Measurements from ENCODE around the gene ERC1.
"Not testable (repeated sequence)": the region's sequence is repeated elsewhere in the genome, so short reads cannot be mapped to it uniquely, and the experiment has no call there.

The ERC1 gene

DNA sequence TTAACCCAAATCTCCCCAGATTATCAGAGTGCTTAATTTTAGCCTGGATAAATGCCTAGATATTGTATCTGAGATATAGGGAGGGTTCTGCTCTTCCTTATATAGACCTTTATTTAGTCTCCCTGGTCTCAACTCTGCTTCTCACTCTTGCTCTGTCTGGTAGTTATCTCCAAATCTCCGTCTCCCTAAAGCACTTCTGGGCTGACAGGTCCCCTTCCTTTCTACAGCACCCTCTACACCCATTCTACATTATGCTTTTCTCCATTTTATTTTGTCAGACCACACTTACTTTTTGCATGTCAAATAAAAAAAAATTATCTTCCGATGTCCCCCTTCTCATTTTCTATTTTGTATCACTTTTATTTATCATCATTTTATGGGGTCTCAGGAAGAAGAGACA is 2.0 kb upstream of the ERC1 start:
- DNase-seq: no peak

DNA sequence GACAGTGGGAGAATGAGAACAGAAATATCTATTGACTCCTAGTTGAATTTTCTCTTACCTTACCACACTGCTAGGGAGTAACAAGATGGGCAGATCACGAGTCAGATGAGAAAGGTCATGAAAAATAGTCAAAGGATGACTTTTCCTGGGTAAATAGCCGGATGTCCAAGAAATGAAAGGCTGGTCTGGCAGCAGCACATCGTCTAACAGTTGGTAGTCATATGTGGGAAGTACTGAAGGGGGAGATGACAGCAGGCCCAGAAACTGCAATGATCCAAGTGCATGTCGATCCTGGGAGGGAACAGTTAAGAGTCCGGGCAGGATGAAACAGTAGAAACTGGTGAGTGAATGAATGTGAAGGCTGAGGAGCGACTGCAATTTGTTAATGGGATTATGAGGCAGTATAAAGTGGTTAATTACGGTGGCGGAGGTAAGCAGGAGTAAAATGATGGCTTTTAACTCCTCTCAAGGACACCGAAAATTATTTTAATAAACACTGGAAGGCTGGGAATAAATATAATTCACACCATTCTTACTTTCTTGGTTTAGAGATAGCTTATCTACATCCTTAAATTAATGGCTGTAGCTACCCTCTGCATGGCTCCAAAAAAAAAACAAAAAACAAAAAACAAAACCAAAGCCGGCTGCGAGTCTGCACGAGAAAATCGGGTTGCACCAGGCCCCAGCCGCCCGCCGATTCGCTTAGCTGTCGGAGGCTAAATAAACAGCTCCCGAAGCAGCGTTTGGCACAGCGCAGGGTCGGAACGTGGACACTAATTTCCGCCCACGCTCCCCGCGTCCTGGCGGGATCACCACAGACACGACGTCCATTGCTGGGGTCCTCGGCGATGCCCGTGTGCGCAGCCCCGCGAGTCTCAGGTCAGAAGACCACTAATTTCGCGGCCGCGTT is 1.0 kb upstream of the ERC1 start:
- DNase-seq: peak; percentile 39 to 75

DNA sequence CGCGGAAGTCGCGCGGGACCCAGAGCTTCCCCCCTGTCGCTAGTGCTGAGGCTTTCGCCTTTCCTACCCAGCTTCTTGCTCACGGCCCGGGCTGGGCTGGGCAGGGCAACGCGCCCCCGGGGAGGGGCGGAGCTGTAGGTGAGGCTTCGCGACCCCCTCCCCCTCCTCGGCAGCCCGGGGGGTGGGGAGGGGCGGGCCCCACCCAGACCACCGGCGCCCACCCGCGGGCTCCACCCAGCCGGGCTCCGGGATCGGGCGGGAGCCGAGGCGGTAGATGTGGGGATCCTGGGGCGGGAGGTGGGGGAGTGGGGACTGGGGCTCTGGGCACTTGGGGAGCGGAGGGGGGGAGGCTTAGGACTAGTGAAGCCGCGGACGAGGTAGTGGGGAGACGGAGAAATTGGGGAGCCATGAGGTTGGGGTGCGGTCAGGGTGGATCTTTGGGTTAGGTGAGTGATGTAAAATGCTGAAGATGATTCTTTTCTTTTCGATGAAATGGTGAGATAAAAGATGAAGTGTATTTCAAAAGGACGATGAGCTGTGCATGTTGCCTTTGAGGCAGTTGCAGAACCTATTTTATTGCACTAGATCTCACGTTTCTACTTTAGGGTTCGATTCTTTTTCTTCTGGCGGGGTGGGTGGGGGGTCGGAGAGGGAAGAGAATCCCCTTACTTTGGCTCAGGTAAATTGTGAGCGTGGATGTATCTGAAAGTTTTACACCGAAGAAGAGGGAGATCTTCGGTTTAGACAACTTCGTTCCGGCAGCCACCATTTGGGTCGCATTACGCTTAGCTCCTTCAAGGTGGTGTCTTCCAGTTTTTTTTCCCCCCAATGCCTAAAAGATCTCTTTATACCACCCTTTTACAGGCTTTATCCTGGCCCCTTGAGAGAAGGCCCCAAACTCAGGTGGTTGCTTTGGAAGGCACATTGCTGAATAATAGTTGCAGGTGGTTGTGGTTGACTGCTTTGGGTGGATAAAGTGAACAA is 619 bp downstream of the ERC1 start:
- DNase-seq: no peak

DNA sequence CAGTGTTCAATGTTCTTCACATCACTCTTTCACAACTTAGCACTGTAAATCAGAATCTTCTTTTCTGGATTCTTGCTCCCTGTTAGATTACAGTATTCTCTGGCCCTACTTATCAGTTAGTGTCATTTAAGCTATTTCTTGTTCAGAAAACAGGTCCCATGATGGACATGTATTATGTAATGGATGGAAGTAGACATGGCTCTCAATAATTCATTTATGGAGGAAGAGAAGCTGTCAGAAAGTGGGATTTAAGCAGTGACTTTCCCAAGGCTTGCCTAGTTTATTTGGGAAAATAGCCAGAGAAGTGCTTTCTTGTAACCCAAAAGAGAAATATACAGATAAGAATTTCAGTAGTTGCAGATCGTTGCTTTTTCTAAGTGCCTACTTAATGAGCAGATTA is 1.6 kb downstream of the ERC1 start:
- no peak for DNase-seq

DNA sequence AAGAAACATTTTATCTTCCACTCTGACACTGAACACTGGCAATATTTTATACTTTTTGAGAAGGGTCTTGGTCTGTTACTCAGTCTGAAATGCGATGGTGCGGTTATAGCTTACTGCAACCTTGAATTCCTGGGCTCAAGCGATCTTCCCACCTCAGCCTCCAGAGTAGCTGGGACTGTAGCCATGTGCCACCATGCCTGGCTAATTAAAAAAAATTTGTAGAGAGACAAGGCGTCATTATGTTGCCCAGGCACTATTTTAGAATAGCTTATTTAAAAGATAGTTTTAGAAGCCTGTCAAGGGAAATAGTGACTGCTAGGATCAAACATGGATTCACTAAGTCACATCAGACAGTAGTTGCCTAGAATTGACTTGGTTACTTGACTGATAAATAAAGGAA is 5.9 kb downstream of the ERC1 start:
- no peak for DNase-seq

DNA sequence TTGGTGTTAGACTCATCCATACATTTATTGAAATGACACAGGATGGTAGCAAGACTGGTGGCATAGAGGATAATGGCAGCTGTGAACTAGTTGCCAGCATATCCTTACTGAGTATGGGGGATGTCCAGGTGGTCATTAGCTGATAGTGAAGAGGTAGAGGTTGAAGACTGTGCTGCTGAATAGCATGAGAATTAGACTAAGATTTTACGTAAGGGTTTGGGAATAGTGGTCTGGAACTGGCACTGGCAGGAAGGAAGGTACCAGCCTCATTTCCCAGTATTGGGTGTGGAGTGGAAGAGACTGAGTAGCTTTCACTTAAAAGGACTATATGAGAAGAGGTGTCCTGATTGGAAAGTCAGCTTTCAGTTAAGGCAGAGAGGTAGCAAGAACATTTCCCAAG is 6.5 kb downstream of the ERC1 start:
- DNase-seq: no peak

DNA sequence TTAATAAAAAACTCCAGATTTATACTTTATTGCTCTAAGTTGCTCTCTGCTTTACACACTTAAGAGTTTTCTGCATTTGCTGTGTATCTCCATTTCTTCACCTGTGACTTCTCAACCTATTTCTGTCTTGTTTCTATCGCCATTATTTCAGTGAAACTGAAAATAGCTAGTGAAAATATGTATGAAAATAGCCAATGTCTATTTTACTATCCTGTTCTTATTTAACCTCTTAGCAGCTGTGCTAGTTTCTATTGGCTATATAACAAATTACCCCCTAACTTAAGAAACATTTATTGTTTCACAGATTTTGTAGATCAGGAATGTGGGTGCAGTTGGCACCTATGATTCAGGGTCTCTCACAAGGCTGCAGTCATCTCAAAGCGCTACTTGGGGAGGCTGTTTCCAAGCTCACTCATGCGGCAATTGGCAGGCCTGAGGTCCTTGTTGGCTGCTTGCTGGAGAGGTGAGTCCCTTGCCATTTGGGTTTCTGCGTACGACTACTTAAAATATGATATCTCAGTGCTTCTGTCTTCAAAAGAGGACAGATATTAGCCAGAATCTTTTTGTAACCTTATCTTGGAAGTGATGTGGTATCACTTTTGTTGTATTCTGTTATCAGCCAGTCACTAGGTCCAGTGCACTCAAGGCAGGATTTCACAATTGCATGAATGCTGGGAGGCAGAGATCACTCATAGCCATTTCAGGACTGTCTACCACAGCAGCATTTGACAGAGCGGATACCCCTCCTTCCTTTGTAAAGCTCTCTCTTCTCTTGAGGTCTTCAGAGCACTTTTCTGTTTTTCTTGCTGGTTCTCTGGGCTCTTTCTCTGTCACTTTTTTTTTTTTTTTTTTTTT is 7.2 kb downstream of the ERC1 start:
- DNase-seq: no peak

DNA sequence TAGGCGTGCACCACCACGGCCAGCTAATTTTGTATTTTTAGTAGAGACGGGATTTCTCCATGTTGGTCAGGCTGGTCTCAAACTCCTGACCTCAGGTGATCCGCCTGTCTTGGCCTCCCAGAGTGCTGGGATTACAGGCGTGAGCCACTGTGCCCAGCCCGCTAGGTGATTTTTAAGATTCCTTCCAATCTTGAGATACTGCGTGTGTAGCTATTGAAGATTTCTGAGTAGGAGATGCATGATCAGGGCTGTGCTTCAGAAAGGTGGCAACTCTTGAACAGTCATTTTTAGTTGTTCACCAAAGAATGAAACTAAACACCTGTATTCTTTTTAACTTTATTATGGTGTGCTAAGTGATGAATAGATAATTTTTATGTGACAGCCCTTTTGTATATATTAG is 8.7 kb downstream of the ERC1 start:
- not testable (repeated sequence) for DNase-seq

DNA sequence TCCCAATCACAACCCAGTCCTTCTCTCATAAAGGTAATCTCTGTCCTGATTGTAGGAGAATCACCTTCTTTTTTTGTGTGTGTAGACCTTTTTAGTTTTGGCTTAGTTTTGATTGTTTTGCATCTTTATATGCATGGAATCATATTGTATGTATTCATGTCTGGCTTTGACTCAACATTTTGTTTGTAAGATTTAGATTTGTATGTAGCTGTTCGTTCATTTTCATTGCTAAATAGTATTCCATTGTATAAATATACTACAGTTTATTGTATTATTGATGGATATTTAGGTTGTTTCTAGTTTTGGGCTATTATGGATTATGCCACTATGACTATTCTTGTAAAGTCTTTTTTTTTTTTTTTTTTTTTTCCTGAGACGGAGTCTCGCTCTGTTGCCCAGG is 10.5 kb downstream of the ERC1 start:
- no peak for DNase-seq

DNA sequence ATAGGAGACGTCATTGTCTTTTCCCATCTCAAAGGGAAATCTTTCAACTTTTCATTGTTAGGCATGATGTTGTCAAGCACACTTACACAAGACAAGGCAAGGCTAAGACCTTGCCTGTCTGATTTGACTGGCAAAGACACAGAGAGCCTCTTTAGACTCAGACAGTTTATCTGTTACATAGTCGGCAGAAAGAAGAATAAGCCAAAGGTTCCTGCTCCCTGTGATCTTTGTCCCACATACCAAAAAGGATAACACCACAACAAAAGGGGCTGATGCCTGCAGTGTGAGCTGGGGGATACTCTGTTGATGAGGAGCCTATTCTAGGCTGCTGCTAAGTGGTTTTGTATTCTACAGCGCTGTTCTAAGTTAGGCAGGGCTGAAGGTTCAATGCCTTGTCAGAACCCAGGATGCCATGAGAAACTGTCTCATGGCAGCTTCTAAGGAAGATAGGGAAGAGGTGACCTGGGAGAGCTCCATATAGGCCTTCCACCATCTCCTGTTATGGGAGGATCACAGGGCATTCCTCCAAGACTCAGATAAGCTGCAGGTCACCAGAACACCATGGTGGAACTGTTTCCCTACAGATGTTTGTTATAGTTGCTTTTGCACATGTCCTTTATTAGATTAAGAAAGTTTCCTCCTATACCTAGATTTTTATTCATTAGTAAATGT is 12.7 kb downstream of the ERC1 start:
- DNase-seq: no peak

DNA sequence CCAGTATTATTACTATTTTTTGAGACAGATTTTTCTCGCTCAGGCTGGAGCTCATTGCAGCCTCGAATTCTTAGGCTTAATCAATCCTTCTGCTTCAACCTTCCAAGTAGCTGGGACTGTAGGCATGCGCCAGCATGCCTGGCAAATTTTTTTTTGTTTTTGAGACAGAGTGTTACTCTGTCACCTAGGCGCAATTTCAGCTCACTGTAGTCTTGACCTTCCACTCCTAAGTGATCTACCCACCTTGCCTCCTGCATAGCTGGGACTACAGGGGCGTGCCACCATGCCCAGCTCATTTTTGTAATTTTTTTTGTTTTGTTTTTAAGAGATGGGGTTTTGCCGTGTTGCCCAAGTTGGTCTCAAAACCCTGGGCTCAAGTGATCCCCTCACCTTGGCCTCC is 15.2 kb downstream of the ERC1 start:
- no peak for DNase-seq

DNA sequence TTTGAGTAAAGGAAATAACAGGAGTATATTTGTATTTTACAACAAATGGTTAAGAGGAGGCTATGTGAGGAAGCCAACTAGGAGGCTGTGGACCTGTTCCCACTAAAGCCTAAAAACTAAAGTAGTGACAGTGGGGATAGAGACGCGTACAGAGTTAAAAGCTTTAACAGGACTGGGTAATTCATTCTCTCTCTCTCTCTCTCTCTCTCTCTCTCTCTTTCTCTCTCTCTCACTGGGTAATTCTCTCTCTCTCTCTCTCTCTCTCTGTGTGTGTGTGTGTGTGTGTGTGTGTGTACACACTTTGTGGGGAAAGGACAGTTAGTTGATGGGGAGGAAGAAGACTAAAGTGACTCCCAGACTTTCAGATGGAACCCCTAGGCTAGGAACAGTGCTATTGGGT is 16.3 kb downstream of the ERC1 start:
- no peak for DNase-seq

DNA sequence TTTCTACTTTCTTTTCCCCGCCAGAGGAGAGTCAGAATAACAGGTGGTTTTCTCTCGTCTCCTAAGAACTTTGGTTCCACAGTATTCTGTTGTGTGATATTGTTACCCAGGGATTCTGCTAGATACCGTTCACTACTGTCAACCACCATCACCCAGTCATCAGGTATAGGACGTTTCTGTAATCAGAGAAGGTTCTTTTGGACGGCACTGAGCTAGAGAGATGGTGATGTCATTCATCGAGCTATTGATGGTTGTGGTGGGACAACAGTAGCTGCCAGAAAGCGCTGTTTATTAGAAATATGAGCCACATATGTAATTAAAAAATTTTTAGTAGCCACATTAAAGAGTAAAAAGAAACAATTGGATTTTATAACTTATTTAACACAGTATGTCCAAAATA is 17.0 kb downstream of the ERC1 start:
- no peak for DNase-seq

DNA sequence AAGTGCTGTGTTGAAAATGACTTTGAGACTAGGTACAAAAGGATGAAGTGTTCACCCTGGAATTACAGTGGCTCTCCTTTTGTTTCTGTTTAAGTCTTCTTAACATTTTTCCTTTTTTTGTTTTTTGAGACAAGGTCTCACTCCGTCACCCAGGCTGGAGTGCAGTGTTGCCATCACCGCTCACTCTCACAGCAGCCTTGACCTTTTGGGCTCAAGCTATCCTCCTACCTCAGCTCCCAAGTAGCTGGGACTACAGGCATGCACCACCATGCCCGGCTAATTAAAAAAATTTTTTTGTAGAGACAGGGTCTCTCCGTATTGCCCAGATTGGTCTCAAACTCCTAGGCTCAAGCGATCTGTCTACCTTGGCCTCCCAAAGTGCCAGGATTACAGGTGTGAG is 20.1 kb downstream of the ERC1 start:
- DNase-seq: no peak

DNA sequence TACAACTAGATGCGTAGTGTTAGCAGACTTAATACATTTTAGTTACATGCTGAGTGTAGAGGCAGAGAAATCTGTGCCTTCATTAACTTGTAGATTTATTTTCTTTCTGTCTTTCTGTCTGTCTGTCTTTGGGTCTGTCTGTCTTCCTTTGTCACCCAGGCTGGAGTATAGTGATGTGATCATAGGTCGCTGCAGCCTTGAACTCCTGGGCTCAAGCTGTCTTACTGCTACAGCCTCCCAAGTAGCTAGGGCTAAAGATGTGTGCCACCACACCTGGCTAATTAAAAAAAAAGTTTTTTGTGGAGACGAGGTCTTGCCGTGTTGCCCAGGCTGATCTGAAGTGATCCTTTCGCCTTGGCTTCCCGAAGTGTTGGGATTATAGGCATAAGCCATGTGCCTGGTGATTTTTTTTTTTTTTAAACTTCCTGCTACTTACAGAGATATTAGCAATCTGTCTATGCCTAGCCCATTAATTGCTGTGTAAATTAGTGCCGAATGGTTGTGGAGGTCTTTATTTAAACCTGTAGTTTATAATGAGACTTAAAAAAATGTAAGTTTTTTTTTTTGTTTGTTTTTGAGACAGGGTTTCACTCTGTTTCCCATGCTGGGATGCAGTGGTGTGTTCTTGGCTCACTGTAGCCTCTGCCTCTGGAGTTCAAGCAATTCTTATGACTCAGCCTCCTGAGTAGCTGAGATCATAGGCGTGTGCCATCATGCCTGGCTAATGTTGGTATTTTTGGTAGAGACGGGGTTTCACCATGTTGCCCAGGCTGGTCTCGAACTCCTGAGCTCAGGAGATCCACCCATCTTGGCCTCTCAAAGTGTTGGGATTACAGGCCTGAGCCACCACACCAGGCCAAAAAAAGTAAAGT is 22.8 kb downstream of the ERC1 start:
- peak; percentile 26 to 61 for DNase-seq

DNA sequence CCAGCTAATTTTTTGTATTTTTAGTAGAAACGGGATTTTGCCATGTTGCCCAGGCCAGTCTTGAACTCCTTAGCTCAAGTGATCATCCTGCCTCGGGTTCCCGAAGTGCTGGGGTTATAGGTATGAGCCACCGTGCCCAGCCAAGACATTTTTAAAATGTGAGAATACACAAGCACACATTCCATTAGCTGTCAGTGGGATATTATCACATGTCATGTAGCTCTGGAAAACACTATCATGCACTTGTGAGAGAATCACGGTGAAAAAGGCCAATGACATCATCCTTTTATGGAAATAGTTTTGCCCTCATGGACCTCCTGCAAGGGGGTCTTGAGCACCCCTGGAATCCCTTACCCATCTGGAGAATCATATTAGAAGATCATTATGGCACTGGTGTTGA is 28.3 kb downstream of the ERC1 start:
- DNase-seq: no peak

DNA sequence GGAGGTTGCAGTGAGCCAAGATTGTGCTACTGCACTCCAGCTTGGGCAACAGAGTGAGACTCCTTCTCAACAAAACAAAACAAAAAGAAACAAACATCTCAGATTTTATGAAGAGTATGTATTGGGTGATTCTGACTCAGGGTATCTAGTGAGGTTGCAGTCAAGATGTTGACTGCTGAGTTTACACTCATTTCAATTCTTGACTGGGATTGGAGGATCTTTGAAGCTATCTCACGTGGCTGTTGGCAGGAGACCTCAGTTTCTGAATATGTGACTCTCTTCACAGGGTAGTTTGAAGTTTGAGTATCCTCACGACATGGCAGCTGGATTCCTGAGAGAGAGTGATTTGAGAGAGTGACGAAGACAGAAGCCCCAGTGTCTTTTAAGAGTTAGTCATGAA is 29.4 kb downstream of the ERC1 start:
- no peak for DNase-seq

DNA sequence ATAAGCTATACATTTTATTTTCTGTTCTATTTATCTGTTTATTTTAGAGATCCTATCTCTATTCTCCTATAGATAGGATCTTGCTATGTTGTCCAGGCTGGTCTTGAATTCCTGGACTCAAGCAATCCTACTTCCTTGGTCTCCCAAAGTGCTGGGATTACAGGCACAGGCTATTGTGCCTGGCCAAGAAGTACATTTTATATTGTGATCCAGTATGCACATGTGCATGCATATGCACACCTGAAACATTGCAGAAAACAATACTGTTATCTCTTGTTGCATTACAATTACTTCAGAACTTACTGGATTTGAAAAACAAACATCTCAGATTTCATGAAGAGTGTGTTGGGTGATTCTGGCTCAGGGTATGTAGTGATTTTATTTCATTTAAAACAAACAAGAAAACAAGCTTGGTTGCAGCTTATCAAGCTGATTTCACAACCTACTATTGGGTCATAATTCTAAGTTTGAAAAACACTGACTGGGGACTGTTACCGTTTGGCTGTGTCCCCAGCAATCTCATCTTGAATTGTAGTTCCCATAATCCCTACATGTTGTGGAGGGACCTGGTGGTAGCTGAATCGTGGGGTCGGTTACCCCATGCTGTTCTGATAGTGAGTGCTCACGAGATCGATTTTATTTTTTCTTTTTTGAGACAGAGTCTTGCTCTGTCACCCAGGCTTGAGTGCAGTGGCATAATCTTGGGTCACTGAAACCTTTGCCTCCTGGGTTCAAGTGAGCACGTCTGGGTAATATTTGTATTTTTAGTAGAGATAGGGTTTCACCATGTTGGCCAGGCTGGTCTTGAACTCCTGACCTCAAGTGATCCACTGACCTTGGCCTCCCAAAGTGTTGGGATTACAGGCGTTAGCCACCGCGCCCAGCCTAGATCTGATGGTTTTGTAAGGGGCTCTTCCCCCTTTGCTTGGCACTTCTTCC is 31.3 kb downstream of the ERC1 start:
- DNase-seq: no peak

DNA sequence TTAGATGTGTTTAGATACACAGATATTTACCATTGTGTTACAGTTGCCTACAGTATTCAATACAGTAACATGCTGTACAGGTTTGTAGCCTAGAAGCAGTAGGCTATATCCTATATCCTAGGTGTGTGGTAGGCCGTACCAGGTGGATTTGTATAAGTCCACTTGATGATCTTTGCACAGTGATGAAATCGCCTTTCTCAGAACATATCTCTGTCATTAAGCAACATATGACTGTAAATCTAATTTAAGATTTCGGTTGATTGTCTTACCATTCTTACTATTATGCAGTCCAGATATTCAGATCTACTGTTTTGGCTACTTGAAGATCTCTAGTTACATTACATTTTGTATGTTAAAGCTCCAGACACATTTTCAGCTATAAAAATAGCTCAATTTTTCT is 39.8 kb downstream of the ERC1 start:
- no peak for DNase-seq

DNA sequence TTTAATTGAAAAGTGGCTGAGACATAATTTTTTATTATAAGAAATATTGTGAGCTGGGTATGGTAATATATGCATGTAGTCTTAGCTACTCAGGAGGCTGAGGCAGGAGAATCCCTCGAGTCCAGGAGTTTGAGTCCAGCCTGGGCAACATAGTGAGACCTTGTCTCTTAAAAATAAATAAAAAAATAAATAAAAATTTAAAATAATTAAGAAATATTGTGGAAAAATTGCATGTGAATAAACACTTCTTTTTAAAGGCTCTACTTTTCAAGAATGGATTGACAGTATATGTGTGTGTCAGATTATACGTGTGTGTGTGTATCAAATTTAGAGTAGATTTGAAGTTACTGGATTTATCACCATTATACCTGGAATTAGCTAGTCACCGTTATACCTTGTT is 43.2 kb downstream of the ERC1 start:
- DNase-seq: no peak
